IMR-90 (cell line): Measurements from ENCODE around the gene SNX25. TPM values are rescaled to one million over a fixed set of nuclear protein-coding genes. Genes with fewer than 3 reads are reported as not detected.
A peak's percentile ranks its signal among the peaks of the same experiment; 100 is the strongest.

ENCODE experiments used
- ATAC-seq: fragments of 200-7000 bp; cut with Tn5 transposase; 2 replicates; pipeline ENCODE4 v1.9.1; 2020; ENCODE audit warnings: low read depth, mild to moderate bottlenecking, moderate library complexity
- BruUV-seq: library from RNA; stranded (reverse); fragments of 400-500 nt; replicated peaks from 2 replicates; lab custom pipeline; 2021; lab: Mats Ljungman, UMichigan
- CTCF ChIA-PET: fragments of 300-600 bp; formaldehyde crosslinking; extraction: SDS; loops from one replicate; lab custom pipeline; 2021; ENCODE audit warnings: antibody characterized with exemption; lab: Yijun Ruan, JAX
- POLR2A ChIA-PET: fragments of 300-600 bp; sonication (Branson Sonifier 250); formaldehyde crosslinking; loops from one replicate; lab custom pipeline; 2022; ENCODE audit warnings: antibody characterized with exemption; ENCODE audit not compliant: unreplicated experiment; lab: Charles Lee
- DNase-seq: peaks from one replicate; pipeline ENCODE4 v3.0.0; 2013
- H2AFZ ChIP-seq: replicated peaks from 2 replicates; pipeline ENCODE3; 2013; ENCODE audit warnings: low read length, mild to moderate bottlenecking; ENCODE audit not compliant: poor library complexity
- H2AK5ac ChIP-seq: 2 replicates; pipeline ENCODE4 v1.6.1; 2013; ENCODE audit warnings: low read depth, low read length, inconsistent platforms
- H2AK9ac ChIP-seq: replicated peaks from 2 replicates; pipeline ENCODE3; 2013; ENCODE audit warnings: mild to moderate bottlenecking, low read depth, low read length, moderate library complexity; ENCODE audit not compliant: poor library complexity
- H2BK120ac ChIP-seq: 2 replicates; pipeline ENCODE4 v1.6.1; 2013; ENCODE audit warnings: low read depth, low read length, inconsistent platforms
- H2BK15ac ChIP-seq: 3 replicates; pipeline ENCODE4 v1.6.1; 2013; ENCODE audit warnings: low read depth, low read length, inconsistent platforms
- H2BK20ac ChIP-seq: 2 replicates; pipeline ENCODE4 v1.6.1; 2013; ENCODE audit warnings: low read depth, mild to moderate bottlenecking, inconsistent platforms, low read length, moderate library complexity
- H2BK5ac ChIP-seq: 2 replicates; pipeline ENCODE4 v1.6.1; 2013; ENCODE audit warnings: mild to moderate bottlenecking, low read depth, low read length, inconsistent platforms; ENCODE audit not compliant: poor library complexity, severe bottlenecking
- H3K14ac ChIP-seq: replicated peaks from 2 replicates; pipeline ENCODE4 v1.6.1; 2013; ENCODE audit warnings: low read depth, low read length, inconsistent platforms
- H3K18ac ChIP-seq: 2 replicates; pipeline ENCODE4 v1.6.1; 2013; ENCODE audit warnings: low read depth, low read length, control low read depth
- H3K23ac ChIP-seq: 2 replicates; pipeline ENCODE4 v1.6.1; 2013; ENCODE audit warnings: low read depth, low read length, inconsistent platforms
- H3K27ac ChIP-seq: 2 replicates; pipeline ENCODE4 v1.5.1; 2013; ENCODE audit warnings: mild to moderate bottlenecking, control low read depth, low read length; ENCODE audit not compliant: insufficient read depth
- H3K27me3 ChIP-seq: 2 replicates; pipeline ENCODE4 v1.6.1; 2013; ENCODE audit warnings: low read length; ENCODE audit not compliant: control insufficient read depth, insufficient read depth
- H3K36me3 ChIP-seq: 2 replicates; pipeline ENCODE4 v1.6.1; 2013; ENCODE audit warnings: low read length, mixed read lengths; ENCODE audit not compliant: control insufficient read depth, insufficient read depth
- H3K4ac ChIP-seq: 2 replicates; pipeline ENCODE4 v1.6.1; 2013; ENCODE audit warnings: low read depth, low read length, inconsistent platforms
- H3K4me1 ChIP-seq: 2 replicates; pipeline ENCODE4 v1.6.1; 2013; ENCODE audit warnings: low read length, mixed read lengths; ENCODE audit not compliant: control insufficient read depth, insufficient read depth
- H3K4me2 ChIP-seq: 2 replicates; pipeline ENCODE4 v1.6.1; 2013; ENCODE audit warnings: low read depth, mild to moderate bottlenecking, control low read depth, low read length, moderate library complexity
- H3K4me3 ChIP-seq: 2 replicates; pipeline ENCODE4 v1.5.1; 2013; ENCODE audit warnings: low read depth, mild to moderate bottlenecking, control low read depth, low read length, moderate library complexity; ENCODE audit not compliant: insufficient read depth
- H3K56ac ChIP-seq: 2 replicates; pipeline ENCODE4 v1.6.1; 2013; ENCODE audit warnings: low read length, inconsistent platforms; ENCODE audit not compliant: insufficient read depth; ENCODE audit errors: extremely low read depth
- H3K79me1 ChIP-seq, 2 experiments: 2 replicates each; pipeline ENCODE4 v1.6.1; 2013; ENCODE audit warnings: low read length in 2 of 2, inconsistent platforms in 1 of 2, low read depth in 1 of 2
- H3K9ac ChIP-seq: 2 replicates; pipeline ENCODE4 v1.6.1; 2013; ENCODE audit warnings: low read depth, low read length, control low read depth
- H3K9me1 ChIP-seq: 2 replicates; pipeline ENCODE4 v1.6.1; 2013; ENCODE audit warnings: low read length, inconsistent platforms; ENCODE audit not compliant: insufficient read depth
- H3K9me3 ChIP-seq: 2 replicates; pipeline ENCODE4 v1.6.1; 2013; ENCODE audit warnings: low read length; ENCODE audit not compliant: control insufficient read depth, insufficient read depth
- H4K20me1 ChIP-seq: 2 replicates; pipeline ENCODE4 v1.6.1; 2013; ENCODE audit warnings: low read length, inconsistent platforms; ENCODE audit not compliant: insufficient read depth
- H4K5ac ChIP-seq: 2 replicates; pipeline ENCODE4 v1.6.1; 2013; ENCODE audit warnings: mild to moderate bottlenecking, low read depth, low read length, control low read depth
- H4K8ac ChIP-seq, 2 experiments: 2 replicates each; pipeline ENCODE4 v1.6.1; 2013; ENCODE audit warnings: low read depth in 2 of 2, low read length in 2 of 2, control low read depth in 1 of 2, inconsistent platforms in 1 of 2
- H4K91ac ChIP-seq: 2 replicates; pipeline ENCODE4 v1.6.1; 2013; ENCODE audit warnings: low read depth, low read length, inconsistent platforms; ENCODE audit not compliant: insufficient read depth
- BHLHE40 ChIP-seq: fragments of 150-350 bp; IDR thresholded peaks from 2 replicates; pipeline ENCODE4 v1.6.1; 2016; ENCODE audit warnings: mild to moderate bottlenecking, low read depth, low read length
- CEBPB ChIP-seq: IDR thresholded peaks from 2 replicates; pipeline ENCODE4 v1.6.1; 2012; ENCODE audit warnings: low read depth, low read length, improper control_type of control experiment
- FOS ChIP-seq: fragments of 150-350 bp; IDR thresholded peaks from 2 replicates; pipeline ENCODE4 v1.6.1; 2016; ENCODE audit warnings: low read depth, low read length
- MAFK ChIP-seq: IDR thresholded peaks from 2 replicates; pipeline ENCODE4 v1.6.1; 2012; ENCODE audit warnings: low read depth, low read length, improper control_type of control experiment
- MAZ ChIP-seq: IDR thresholded peaks from 2 replicates; pipeline ENCODE4 v1.6.1; 2012; ENCODE audit warnings: low read depth, mild to moderate bottlenecking, low read length, improper control_type of control experiment, moderate library complexity, borderline replicate concordance
- MXI1 ChIP-seq: IDR thresholded peaks from 2 replicates; pipeline ENCODE4 v1.6.1; 2012; ENCODE audit warnings: low read depth, mild to moderate bottlenecking, low read length, moderate library complexity, borderline replicate concordance
- RAD21 ChIP-seq: IDR thresholded peaks from 2 replicates; pipeline ENCODE4 v1.6.1; 2012; ENCODE audit warnings: low read length, improper control_type of control experiment
- RCOR1 ChIP-seq: IDR thresholded peaks from 2 replicates; pipeline ENCODE4 v1.6.1; 2012; ENCODE audit warnings: mild to moderate bottlenecking, low read length, improper control_type of control experiment; ENCODE audit not compliant: insufficient replicate concordance
- WGBS, 2 experiments: methylation state at CpG; one replicate each; pipeline versions ENCODE4 v1.1.5 to v1.1.7; 2013; ENCODE audit warnings: missing lambda C conversion rate in 2 of 2; ENCODE audit not compliant: insufficient read length in 1 of 2; ENCODE audit errors: extremely low coverage in 2 of 2; 5-methylcytosine and 5-hydroxymethylcytosine counted together
- dilution Hi-C: fragments of 300-500 bp; cut with HindIII; formaldehyde crosslinking; loops from one replicate; pipeline ENCODE4 v1.14.3; 2018; ENCODE audit warnings: low sequenced_read_pairs; ENCODE audit not compliant: unreplicated experiment
- in situ Hi-C: fragments of 300-500 bp; cut with MboI; formaldehyde crosslinking; loops from 3 replicates; pipeline ENCODE4 v1.14.3; 2019; ENCODE audit warnings: low sequenced_read_pairs, inconsistent platforms, mixed read lengths
- intact Hi-C: fragments of 100-400 bp; cut with micrococcal nuclease; formaldehyde crosslinking; loops from 2 replicates; pipeline ENCODE4 v1.10.0; 2022
- polyA plus RNA-seq, 3 experiments: library from polyadenylated mRNA; depleted of rRNA; stranded (reverse); fragments of >200 nt; gene quantifications; 2 replicates each; pipeline ENCODE4 v1.2.3, GENCODE V29; 2012; ENCODE audit warnings: low replicate concordance in 1 of 3
- total RNA-seq: library from RNA; depleted of rRNA; stranded (reverse); fragments of >200 nt; gene quantifications from 2 replicates; pipeline ENCODE4 v1.2.3, GENCODE V29; 2012
- TF ChIP-seq, protein P1 (sequence below): fragments of 150-350 bp; IDR thresholded peaks from 2 replicates; pipeline ENCODE4 v1.6.1; 2017; ENCODE audit warnings: mild to moderate bottlenecking, antibody characterized with exemption, low read length, low read depth
- TF ChIP-seq, protein P2 (sequence below): conservative IDR thresholded peaks from 2 replicates; pipeline ENCODE4 v1.5.1; 2012; ENCODE audit warnings: mild to moderate bottlenecking, low read depth, low read length, improper control_type of control experiment
- TF ChIP-seq, protein P3 (sequence below): fragments of 150-350 bp; IDR thresholded peaks from 2 replicates; pipeline ENCODE4 v1.6.1; 2016; ENCODE audit warnings: low read depth, mild to moderate bottlenecking, low read length, moderate library complexity, borderline replicate concordance

Gene SNX25
- total and polyA plus RNA-seq, 2 of the 4 experiments (the other 2 are of a cell fraction): 11.4 to 28.3 TPM

DNA sequence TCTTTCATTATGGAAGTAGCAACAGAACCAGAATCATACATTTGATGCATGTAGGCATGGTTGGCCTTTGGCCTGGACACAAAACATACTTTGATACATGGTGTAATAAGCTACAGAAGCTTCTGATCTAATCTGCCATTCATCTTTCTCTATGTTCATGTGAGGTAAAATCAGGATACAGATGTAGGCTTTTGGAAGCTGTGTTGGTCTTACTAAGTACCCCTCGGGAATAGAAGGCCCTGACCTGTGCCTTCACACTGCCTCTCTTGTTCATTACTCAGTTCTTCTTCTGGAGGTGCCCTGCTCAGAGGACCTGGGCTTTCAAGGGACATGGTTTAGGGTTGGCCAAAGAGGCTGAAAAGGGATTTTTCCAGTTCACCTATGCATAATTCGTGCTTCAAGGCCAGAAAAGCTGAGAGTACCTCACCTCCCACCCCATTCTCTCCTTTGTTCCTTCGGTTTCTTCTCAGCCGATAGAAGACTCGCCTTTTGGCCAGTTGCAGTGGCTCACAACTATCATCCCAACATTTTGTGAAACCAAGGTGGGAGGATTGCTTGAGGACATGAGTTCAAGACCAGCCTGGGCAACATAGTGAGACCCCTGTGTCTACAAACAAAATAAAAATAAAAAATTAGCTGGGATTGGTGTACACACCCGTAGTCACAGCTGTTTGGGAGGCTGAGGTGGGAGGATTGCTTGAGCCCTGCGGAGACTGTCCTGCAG lies 25.9 kb downstream of the SNX25 start (continued):
- TF ChIP-seq, protein P1, sequence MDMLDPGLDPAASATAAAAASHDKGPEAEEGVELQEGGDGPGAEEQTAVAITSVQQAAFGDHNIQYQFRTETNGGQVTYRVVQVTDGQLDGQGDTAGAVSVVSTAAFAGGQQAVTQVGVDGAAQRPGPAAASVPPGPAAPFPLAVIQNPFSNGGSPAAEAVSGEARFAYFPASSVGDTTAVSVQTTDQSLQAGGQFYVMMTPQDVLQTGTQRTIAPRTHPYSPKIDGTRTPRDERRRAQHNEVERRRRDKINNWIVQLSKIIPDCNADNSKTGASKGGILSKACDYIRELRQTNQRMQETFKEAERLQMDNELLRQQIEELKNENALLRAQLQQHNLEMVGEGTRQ: no peak

DNA sequence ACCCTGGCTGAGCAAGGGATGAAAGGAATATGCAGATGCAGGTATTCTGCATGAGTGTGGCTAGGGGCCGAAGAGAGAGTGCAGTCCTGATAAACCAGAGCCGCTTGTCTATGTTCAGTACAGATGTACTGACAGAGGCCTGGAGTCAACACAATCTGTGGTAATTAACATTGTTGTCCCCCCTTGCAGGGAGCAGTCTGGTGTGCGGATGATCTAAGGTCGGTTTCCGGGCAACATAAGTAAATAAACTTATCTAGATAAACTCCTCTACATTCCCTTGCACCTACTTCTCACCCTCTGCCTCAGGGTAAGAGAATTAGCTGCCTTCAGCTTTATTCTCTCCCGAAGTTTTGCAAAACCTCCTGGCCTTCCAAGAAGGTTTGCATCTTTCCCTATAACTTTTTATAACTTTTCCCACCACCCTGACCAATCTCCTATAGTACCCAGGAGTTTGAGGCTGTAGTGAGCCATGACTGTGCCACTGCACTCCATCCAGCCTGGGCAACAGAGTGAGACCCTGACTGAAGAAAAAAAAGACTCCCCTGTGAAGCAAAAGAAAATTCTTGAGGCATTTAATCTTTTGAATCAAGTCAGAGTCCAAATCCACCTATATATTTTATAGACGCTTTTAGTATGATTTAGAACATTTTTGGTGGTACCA lies 26.6 kb downstream of the SNX25 start:
- Histone ChIP-seq H3K27me3 (no peaks in the 10 kb centered on the region), H2BK15ac (no peak overlapping the region), H3K4me2 (no peak overlapping the region), H2BK120ac (no peak overlapping the region), H3K4ac (no peak overlapping the region), H3K18ac (no peak overlapping the region), H4K8ac (no peak overlapping the region), H2BK5ac (no peak overlapping the region), H4K91ac (no peak overlapping the region), H3K9ac (no peak overlapping the region), H3K27ac (no peak overlapping the region), H3K36me3 (no peaks in the 10 kb centered on the region), H3K9me3 (no peaks in the 10 kb centered on the region), H2BK20ac (no peak overlapping the region), H4K5ac (no peak overlapping the region), H2AFZ (no peak overlapping the region), H3K79me1 (peaks cover 19 to 37% of the 10 kb centered on the region in 2 experiments), H3K23ac (0 out of 2 replicates have a peak overlapping the region, but pooled peaks have one; percentile 42), H2AK9ac (no peak overlapping the region), H4K20me1 (peaks cover 3% of the 10 kb centered on the region; the same call in 1 of the 2 replicates), H3K14ac (0 out of 2 replicates have a peak overlapping the region, but pooled peaks have one; percentile 4), H2AK5ac (no peak overlapping the region), H3K4me1 (peaks cover 6% of the 10 kb centered on the region), H3K56ac (no peak overlapping the region), H3K4me3 (no peak overlapping the region), H3K9me1 (peaks cover 6% of the 10 kb centered on the region; the same call in 1 of the 2 replicates)
- in situ Hi-C loops (no loop called here), dilution Hi-C loops (no loop called here), intact Hi-C loops (no loop called here)
- POLR2A ChIA-PET: interaction anchor here (0.5 kb wide), 1 partner anchor 21 kb away, joined by 8 read pairs; no protein-coding TSS in a partner anchor
- BruUV-seq: no TSS peak
- 0% methylated on average over 1 of the region's 7 CpGs; no CpG with 5 or more reads in 1 of the 2 experiments for WGBS, 2 experiments
- CTCF ChIA-PET: no interaction called here
- TF ChIP-seq MAFK (no peak), RAD21 (no peak), MXI1 (no peak), BHLHE40 (no peak), FOS (no peak), CEBPB (no peak), RCOR1 (no peak), MAZ (no peak)
- TF ChIP-seq, protein P2, sequence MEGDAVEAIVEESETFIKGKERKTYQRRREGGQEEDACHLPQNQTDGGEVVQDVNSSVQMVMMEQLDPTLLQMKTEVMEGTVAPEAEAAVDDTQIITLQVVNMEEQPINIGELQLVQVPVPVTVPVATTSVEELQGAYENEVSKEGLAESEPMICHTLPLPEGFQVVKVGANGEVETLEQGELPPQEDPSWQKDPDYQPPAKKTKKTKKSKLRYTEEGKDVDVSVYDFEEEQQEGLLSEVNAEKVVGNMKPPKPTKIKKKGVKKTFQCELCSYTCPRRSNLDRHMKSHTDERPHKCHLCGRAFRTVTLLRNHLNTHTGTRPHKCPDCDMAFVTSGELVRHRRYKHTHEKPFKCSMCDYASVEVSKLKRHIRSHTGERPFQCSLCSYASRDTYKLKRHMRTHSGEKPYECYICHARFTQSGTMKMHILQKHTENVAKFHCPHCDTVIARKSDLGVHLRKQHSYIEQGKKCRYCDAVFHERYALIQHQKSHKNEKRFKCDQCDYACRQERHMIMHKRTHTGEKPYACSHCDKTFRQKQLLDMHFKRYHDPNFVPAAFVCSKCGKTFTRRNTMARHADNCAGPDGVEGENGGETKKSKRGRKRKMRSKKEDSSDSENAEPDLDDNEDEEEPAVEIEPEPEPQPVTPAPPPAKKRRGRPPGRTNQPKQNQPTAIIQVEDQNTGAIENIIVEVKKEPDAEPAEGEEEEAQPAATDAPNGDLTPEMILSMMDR: no peak
- TF ChIP-seq, protein P3, sequence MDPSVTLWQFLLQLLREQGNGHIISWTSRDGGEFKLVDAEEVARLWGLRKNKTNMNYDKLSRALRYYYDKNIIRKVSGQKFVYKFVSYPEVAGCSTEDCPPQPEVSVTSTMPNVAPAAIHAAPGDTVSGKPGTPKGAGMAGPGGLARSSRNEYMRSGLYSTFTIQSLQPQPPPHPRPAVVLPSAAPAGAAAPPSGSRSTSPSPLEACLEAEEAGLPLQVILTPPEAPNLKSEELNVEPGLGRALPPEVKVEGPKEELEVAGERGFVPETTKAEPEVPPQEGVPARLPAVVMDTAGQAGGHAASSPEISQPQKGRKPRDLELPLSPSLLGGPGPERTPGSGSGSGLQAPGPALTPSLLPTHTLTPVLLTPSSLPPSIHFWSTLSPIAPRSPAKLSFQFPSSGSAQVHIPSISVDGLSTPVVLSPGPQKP: no peak
- ATAC-seq (peak; percentile 42), DNase-seq (peak; percentile 38)
